ENCODE data around the gene AP1M1.

Gene AP1M1

DNA sequence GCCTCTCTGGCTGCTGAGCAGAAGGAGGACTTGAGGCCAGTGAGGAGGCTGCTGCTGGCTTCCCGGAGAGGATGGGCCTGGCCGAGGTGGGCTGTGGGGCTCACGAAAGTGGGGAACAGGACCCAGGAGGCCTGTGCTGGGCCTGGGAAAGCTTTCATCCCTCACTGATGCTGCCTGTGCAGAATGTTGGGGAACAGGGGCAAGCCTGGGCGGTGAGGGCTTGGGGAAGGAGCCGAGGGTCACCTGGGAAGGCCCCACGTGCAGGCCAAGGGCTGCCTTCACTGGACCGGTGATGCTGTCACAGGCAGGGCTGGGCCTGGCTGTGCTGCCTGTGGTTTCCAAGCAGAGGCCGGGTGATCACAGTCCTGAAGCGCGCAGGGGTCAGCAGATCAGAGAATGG is 9.4 kb downstream of the AP1M1 start:
- no peaks in the 10 kb centered on the region for H3K27me3 ChIP-seq (ENCODE audit: control insufficient read depth, low read length)
- H3K9me3 ChIP-seq (ENCODE audit: control insufficient read depth, insufficient read depth, low read length) = no peaks in the 10 kb centered on the region
- no peaks in the 10 kb centered on the region for H3K4me1 ChIP-seq (ENCODE audit: control insufficient read depth, low read length)
- no peak overlapping the region for H3K4me2 ChIP-seq (ENCODE audit: low read length)
- H3K9me2 ChIP-seq (replicated peaks; ENCODE audit: control insufficient read depth, low read length) = no peaks in the 10 kb centered on the region
- no peaks in the 10 kb centered on the region for H3F3A ChIP-seq (ENCODE audit: control insufficient read depth, insufficient read depth)
- no peak overlapping the region for H3K27ac ChIP-seq (ENCODE audit: low read depth, low read length)
- no peaks in the 10 kb centered on the region for H4K20me1 ChIP-seq (ENCODE audit: control insufficient read depth, insufficient read depth, low read depth, low read length)
- peaks cover 79% of the 10 kb centered on the region for H3K36me3 ChIP-seq (ENCODE audit: control insufficient read depth, low read length)
- H3K4me3 ChIP-seq (ENCODE audit: low read length) = no peak overlapping the region
- H3K79me2 ChIP-seq (ENCODE audit: control insufficient read depth, low read length) = peaks cover 14% of the 10 kb centered on the region
- TF ChIP-seq, protein P1, sequence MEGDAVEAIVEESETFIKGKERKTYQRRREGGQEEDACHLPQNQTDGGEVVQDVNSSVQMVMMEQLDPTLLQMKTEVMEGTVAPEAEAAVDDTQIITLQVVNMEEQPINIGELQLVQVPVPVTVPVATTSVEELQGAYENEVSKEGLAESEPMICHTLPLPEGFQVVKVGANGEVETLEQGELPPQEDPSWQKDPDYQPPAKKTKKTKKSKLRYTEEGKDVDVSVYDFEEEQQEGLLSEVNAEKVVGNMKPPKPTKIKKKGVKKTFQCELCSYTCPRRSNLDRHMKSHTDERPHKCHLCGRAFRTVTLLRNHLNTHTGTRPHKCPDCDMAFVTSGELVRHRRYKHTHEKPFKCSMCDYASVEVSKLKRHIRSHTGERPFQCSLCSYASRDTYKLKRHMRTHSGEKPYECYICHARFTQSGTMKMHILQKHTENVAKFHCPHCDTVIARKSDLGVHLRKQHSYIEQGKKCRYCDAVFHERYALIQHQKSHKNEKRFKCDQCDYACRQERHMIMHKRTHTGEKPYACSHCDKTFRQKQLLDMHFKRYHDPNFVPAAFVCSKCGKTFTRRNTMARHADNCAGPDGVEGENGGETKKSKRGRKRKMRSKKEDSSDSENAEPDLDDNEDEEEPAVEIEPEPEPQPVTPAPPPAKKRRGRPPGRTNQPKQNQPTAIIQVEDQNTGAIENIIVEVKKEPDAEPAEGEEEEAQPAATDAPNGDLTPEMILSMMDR (IDR thresholded peaks at IDR 0.05; ENCODE audit: low read depth, low read length, poor library complexity, severe bottlenecking) = no peak
- no peak for TF ChIP-seq EZH2phosphoT487 (IDR thresholded peaks at IDR 0.05; ENCODE audit: borderline replicate concordance, low read length)

- Histone ChIP-seq H3K4me2 (ENCODE audit: low read length) (no peak overlapping the region), H3K9me3 (ENCODE audit: control insufficient read depth, insufficient read depth, low read length) (no peaks in the 10 kb centered on the region), H3K79me2 (ENCODE audit: control insufficient read depth, low read length) (peaks cover 14% of the 10 kb centered on the region), H3K36me3 (ENCODE audit: control insufficient read depth, low read length) (peaks cover 76% of the 10 kb centered on the region), H3K27me3 (ENCODE audit: control insufficient read depth, low read length) (no peaks in the 10 kb centered on the region), H3K4me1 (ENCODE audit: control insufficient read depth, low read length) (no peaks in the 10 kb centered on the region), H3K9me2 (replicated peaks; ENCODE audit: control insufficient read depth, low read length) (no peaks in the 10 kb centered on the region), H3K4me3 (ENCODE audit: low read length) (no peak overlapping the region), H3F3A (ENCODE audit: control insufficient read depth, insufficient read depth) (no peaks in the 10 kb centered on the region), H3K27ac (ENCODE audit: low read depth, low read length) (no peak overlapping the region), H4K20me1 (ENCODE audit: control insufficient read depth, insufficient read depth, low read depth, low read length) (no peaks in the 10 kb centered on the region)
- TF ChIP-seq EZH2phosphoT487 (IDR thresholded peaks at IDR 0.05; ENCODE audit: borderline replicate concordance, low read length) = no peak
- TF ChIP-seq, protein P1 (IDR thresholded peaks at IDR 0.05; ENCODE audit: low read depth, low read length, poor library complexity, severe bottlenecking) = no peak
These were observed 9.8 kb downstream of the AP1M1 start for GRCh38 chr19:16207490-16208025.

DNA sequence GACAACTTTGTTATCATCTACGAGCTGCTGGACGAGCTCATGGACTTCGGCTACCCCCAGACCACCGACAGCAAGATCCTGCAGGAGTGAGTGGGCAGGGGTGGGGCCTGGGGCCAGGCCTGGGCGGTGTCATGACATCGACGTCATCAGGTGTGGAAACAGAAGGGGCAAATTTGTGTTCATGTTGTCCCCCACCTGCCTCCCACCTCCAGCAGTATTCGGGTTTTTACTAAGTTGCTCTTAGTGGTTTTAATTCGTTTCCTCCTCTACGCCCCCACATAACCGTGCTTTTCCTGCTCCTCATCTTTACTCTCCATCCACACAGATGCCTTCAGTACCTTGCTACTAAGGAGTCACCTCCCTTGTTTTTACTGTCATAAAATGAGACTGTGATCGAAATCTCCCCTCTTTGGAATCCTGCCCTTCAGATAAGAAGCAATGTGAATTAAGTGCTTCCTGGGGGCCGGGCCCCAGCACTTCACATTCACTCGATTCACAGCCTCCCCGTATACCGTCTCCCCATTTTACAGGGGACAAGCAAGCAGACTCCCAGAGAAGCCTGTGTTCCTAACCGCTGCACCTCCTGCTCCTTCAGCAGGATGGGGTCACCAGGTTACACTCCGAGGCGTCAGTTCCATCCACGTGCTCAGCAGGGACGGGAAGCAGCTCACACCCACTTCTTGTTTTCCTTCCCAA is 10.5 kb downstream of the AP1M1 start:
- no peak for TF ChIP-seq EZH2phosphoT487 (IDR thresholded peaks at IDR 0.05; ENCODE audit: borderline replicate concordance, low read length)
- TF ChIP-seq, protein P1 (IDR thresholded peaks at IDR 0.05; ENCODE audit: low read depth, low read length, poor library complexity, severe bottlenecking) = no peak

More for the DNA sequence above, 10.5 kb downstream of the AP1M1 start:
- peaks cover 14% of the 10 kb centered on the region for H3K79me2 ChIP-seq (ENCODE audit: control insufficient read depth, low read length)
- no peak overlapping the region for H3K4me3 ChIP-seq (ENCODE audit: low read length)
- H3K9me2 ChIP-seq (replicated peaks; ENCODE audit: control insufficient read depth, low read length) = no peaks in the 10 kb centered on the region
- H3K27ac ChIP-seq (ENCODE audit: low read depth, low read length) = no peak overlapping the region
- peaks cover 69% of the 10 kb centered on the region for H3K36me3 ChIP-seq (ENCODE audit: control insufficient read depth, low read length)
- H3F3A ChIP-seq (ENCODE audit: control insufficient read depth, insufficient read depth) = no peaks in the 10 kb centered on the region
- no peaks in the 10 kb centered on the region for H4K20me1 ChIP-seq (ENCODE audit: control insufficient read depth, insufficient read depth, low read depth, low read length)
- H3K9me3 ChIP-seq (ENCODE audit: control insufficient read depth, insufficient read depth, low read length) = no peaks in the 10 kb centered on the region
- H3K4me2 ChIP-seq (ENCODE audit: low read length) = no peak overlapping the region
- H3K27me3 ChIP-seq (ENCODE audit: control insufficient read depth, low read length) = no peaks in the 10 kb centered on the region
- H3K4me1 ChIP-seq (ENCODE audit: control insufficient read depth, low read length) = no peaks in the 10 kb centered on the region
